ENCODE results near the gene PLEKHO2. TPM values are rescaled to one million over a fixed set of nuclear protein-coding genes. Genes with fewer than 3 reads are reported as not detected.
A peak's percentile ranks its signal among the peaks of the same experiment; 100 is the strongest.

PLEKHO2 gene
- total and polyA plus RNA-seq, 2 of the 8 experiments (the other 6 are each of a cell fraction or from before 2014, with no cell fraction given) = 16.9 to 20.1 TPM

DNA sequence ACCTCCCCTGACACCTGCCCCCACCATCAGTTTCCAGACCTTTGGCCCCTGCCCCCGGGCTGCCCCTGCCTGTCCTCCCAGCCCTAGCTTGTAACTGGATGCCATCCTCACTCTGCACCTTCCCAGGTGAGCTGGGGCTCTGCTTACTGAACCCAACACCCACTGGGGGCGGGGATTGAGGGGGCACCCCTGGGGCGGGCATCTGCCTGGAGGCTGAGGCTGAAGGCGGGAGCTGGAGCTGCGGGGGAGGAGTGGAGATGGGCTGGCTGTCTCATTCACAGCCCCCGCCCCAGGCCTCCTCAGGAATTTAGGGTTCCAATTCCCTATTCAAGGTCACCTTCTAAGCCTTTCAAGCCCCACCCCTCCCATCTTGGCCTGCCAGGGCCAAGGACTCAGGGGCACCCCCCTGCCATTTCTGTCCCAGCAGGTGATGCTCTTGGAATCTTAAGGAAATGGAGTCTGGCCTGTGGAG is 33.9 kb upstream of the PLEKHO2 start (continued):
- TF ChIP-seq TBP (IDR thresholded peaks at IDR 0.05; ENCODE audit: low read depth, low read length) (peak; percentile 36; the same call in 1 of the 2 replicates), SP2 (IDR thresholded peaks at IDR 0.05; ENCODE audit: low read length) (no peak), CHD2 (IDR thresholded peaks at IDR 0.05; ENCODE audit: low read length) (no peak; the same call in 1 of the 2 replicates), POLR2AphosphoS5 (IDR thresholded peaks at IDR 0.05; ENCODE audit: low read depth, low read length) (peak; percentile 90; the same call in 1 of the 2 replicates), NRF1 (IDR thresholded peaks at IDR 0.05; ENCODE audit: low read depth, low read length) (no peak), ASH2L (IDR thresholded peaks at IDR 0.05; ENCODE audit: low read length) (peak; percentile 16), NANOG (IDR thresholded peaks at IDR 0.05; ENCODE audit: insufficient read depth, low read depth, low read length, poor library complexity, severe bottlenecking) (peak; percentile 3), SRF (IDR thresholded peaks at IDR 0.05; ENCODE audit: low read depth, low read length) (no peak), GABPA (IDR thresholded peaks at IDR 0.05; ENCODE audit: borderline replicate concordance, insufficient read depth, low read length) (no peak), TAF1 (IDR thresholded peaks at IDR 0.05; ENCODE audit: low read depth, low read length) (peak; percentile 60), SIRT6 (IDR thresholded peaks at IDR 0.05; ENCODE audit: low read length) (no peak), FOSL1 (IDR thresholded peaks at IDR 0.05; ENCODE audit: insufficient read depth, low read depth, low read length) (no peak), BRCA1 (IDR thresholded peaks at IDR 0.05; ENCODE audit: low read depth, low read length) (no peak), PHF8 (conservative IDR thresholded peaks at IDR 0.05; ENCODE audit: low read depth, low read length) (0 out of 2 replicates have a peak, but pooled peaks have one; percentile 4), TEAD4 (IDR thresholded peaks at IDR 0.05; ENCODE audit: low read depth, low read length) (peak; percentile 85), GTF2F1 (IDR thresholded peaks at IDR 0.05; ENCODE audit: borderline replicate concordance, low read depth, low read length) (no peak), CBX5 (IDR thresholded peaks at IDR 0.05; ENCODE audit: low read depth, low read length) (no peak), BCL11A (IDR thresholded peaks at IDR 0.05; ENCODE audit: low read depth in 2 of 2, low read length in 2 of 2) (no peak)
- TF ChIP-seq, protein P1, sequence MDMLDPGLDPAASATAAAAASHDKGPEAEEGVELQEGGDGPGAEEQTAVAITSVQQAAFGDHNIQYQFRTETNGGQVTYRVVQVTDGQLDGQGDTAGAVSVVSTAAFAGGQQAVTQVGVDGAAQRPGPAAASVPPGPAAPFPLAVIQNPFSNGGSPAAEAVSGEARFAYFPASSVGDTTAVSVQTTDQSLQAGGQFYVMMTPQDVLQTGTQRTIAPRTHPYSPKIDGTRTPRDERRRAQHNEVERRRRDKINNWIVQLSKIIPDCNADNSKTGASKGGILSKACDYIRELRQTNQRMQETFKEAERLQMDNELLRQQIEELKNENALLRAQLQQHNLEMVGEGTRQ (IDR thresholded peaks at IDR 0.05; ENCODE audit: low read length) = no peak
- TF ChIP-seq, protein P2, sequence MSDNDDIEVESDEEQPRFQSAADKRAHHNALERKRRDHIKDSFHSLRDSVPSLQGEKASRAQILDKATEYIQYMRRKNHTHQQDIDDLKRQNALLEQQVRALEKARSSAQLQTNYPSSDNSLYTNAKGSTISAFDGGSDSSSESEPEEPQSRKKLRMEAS (IDR thresholded peaks at IDR 0.05) = no peak
- TF ChIP-seq, protein P3, sequence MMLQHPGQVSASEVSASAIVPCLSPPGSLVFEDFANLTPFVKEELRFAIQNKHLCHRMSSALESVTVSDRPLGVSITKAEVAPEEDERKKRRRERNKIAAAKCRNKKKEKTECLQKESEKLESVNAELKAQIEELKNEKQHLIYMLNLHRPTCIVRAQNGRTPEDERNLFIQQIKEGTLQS (IDR thresholded peaks at IDR 0.05; ENCODE audit: insufficient read depth, low read depth, low read length) = no peak
- TF ChIP-seq, protein P4, sequence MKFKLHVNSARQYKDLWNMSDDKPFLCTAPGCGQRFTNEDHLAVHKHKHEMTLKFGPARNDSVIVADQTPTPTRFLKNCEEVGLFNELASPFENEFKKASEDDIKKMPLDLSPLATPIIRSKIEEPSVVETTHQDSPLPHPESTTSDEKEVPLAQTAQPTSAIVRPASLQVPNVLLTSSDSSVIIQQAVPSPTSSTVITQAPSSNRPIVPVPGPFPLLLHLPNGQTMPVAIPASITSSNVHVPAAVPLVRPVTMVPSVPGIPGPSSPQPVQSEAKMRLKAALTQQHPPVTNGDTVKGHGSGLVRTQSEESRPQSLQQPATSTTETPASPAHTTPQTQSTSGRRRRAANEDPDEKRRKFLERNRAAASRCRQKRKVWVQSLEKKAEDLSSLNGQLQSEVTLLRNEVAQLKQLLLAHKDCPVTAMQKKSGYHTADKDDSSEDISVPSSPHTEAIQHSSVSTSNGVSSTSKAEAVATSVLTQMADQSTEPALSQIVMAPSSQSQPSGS (IDR thresholded peaks at IDR 0.05; ENCODE audit: low read length) = no peak

Measured in H1 (cell line).